ENCODE results near the gene NFIA.
"Not testable (repeated sequence)": the region's sequence is repeated elsewhere in the genome, so short reads cannot be mapped to it uniquely, and the experiment has no call there.

Gene NFIA

DNA sequence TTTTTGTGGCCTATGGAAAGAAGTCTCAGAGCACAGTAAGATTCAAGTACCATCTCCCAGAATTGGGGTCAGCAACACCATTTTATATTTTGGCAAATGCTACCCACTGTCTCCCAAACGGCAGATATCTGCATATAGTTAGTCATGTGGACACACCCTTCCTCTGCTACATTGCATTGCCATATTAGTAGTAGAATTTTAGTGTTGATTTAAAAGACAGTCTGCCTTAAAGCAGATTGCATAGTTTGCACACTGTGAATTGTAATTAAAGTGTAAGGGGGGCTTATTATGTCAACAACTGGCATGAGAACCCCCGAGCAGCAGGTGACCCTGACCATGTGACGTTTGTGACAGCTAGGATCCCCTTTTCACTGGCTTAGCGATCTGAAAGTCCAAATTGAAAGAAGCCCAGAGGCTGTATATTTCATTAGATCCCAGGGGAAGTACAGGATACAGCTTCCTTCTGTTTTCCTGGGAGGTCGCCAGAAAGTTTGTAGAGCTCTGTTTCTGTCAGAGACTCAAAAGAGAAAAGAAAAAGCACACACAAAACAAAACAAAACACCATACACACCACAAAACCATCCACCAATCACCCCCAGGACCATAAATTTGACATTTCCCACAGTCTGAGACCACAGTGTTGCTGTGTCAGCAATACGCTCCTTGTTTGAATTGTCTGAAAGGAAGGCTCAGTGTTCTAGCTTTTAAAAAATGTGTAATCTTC is 172.4 kb downstream of the NFIA start:
- no peak for DNase-seq

DNA sequence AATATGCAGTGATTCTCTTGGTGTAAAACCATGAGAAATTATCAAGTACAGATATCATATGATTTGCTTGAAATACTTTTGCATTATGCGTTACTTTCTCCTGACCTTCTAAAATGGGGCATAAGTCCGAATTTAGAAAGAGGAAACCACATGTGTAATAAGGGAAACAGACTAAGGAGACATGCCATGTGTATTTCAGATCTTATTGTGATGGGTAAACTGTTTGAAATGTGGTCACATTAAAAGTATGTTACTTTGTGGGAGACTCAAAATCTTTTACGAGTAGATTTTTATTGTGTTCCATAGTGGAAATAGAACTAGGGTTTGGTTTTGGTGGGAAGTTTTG is 173.0 kb downstream of the NFIA start:
- no peak for DNase-seq

DNA sequence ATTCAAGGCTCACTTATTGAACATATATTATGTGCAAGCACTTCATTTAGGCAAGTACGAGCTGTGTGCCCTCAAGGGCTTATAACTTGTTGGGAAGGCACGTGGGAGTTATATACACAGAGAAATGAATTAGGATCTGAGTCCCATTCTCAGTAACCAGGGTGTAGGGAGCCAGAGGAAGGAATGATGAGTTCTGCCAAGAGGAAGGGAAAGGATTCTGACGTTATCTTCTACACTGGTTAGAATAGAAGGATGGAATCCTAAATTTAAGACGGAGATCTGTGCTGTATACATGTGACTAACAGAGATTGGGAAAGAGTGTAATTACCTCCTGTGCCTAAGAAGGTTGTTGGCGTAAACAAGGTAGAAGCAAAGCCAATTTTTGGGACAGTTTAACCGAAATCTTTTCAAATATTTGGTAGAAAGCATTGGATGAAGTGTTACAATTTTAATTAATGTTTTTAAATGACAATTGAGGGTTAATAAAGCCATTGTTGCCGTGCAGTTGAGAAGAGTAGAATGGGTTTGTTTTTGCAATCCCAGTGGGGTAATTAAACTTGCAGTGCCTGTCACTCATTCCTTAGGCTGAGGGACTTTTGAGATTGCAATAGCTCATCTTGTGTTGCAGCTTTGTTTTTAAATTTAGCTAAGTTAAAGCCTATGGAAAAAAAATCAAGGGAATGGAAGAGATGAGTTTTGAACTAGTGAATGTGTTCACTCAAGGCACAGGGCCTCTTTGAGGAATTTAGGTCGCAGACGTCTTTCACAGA is 177.2 kb downstream of the NFIA start:
- no peak for DNase-seq

DNA sequence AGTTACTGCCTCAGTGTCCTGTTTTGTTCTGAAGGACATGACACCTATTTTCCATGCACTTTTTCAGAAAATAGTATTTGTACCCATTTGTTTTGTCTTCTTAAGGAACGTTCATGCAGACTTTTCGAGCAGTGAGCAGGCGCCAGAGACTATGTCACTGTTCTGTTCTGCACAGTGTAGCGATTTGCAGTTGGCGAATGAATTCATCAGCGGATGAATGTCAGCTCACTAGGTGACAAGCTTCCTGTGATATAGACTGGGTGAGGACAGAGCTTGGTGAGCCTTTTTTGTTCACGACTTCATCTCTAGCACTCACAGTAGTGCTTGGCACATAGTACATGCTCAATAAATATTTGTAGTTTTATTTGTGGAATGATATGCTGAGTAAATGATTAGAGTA is 177.8 kb downstream of the NFIA start:
- DNase-seq: no peak

DNA sequence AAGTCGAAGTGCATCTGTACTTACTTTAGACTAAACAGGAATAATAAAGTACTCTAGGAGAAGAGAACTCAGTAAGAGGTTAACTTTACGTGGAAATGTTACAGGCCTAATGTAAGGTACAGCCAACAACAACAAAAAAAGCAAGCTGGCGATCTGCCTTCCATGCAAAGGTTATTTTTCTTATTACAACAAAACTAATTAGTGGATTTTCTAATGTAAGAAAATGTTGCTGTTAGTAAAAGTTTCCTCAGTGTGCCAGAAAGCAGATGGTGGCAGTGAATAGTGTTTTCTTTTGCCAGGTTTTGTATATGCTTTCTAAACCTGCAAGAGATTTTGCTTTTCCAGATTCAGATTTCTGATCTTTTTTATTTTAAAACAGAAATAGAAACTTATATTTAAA is 179.2 kb downstream of the NFIA start:
- no peak for DNase-seq

DNA sequence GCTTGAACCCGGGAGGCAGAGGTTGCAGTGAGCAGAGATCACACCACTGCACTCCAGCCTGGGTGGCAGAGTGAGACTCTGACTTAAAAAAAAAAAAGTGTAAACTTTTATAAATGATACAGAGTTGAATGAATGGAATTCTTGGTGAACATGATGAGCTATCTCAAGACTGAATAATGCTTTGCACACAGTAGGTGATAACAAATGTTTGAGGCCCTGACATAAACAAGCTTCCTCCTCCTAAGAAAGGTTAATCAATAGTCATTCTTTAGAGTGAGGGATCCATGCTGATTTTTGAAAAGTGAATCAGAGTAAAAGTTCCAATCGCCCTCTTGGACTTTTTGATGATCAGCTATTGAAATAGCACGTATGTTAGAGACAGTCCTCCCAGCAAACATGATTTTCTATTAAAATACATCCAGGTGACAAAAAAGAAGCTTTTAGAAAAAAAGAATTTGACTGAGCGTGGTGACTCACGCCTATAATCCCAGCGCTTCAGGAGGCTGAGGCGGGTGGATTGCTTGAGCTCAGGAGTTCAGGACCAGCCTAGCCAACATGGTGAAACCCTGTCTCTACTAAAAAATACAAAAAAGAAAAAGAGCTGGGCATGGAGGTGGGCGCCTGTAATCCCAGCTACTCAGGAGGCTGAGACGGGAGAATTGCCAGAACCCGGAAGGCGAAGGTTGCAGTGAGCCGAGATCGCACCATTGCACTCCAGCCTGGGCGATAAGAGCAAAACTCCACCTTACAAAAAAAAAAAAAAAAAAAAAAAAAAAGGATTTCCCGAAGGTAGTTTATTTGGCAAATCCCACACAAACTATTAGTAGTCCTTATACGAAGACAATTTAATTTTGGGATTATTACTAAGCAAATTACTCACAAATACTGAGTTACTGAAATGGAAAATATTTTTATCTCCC is 181.8 kb downstream of the NFIA start:
- DNase-seq: no peak

DNA sequence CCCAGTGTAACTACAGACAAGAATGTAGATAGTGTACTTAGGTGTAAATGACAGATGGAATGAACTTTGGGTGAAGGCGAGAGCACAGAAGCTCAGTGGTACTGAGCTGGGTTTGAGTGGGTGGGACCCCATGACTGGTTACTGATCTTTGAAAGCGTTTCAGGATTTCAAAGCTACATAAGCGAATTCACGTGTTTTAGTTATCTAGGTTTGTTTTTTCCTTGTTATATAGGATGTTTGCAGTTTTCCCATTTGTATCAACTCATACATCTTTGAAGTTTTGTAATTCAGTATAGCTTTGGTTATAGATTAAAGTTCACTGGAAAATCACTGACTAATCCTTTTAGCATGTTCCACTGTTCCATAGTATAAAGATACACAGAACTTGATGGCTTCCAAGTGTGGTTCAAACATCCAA is 182.5 kb downstream of the NFIA start:
- no peak for DNase-seq

DNA sequence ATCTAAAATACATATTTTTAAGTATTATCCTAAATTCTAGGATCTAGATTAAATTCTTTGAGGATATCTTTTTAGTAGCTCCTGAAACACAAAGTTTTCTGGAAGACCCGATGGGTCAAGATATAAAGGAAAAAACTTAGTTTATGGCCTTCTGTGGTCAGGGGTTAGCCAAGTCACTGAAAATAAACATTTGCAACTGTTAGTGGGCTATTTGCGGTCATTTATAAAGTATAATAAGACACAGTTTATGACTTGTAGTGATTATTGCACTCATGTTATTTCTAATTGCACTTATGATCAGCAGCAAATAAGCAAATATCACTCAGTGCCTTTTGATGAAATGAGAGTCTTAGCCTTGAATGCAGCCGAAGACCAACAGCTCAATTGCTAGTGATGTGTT is 183.3 kb downstream of the NFIA start:
- DNase-seq: no peak

DNA sequence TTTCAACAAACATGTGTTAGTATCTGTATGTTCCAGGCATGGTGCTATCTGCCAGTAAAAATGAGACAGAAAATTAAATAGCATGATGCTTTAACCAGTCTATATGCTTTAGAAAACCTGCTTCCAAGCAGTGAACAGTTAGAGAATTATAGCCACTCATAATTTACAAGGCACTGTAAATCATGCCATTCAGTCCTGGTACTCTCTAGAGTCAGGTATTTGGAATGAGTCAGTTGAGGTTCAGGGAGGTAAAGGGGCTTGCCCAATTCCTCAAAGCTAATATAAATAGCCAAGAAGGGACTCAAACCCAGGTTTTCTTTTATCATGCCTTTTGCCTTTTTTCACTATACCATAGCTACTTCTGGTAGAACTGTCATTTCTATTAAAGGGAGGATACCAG is 184.4 kb downstream of the NFIA start:
- no peak for DNase-seq

DNA sequence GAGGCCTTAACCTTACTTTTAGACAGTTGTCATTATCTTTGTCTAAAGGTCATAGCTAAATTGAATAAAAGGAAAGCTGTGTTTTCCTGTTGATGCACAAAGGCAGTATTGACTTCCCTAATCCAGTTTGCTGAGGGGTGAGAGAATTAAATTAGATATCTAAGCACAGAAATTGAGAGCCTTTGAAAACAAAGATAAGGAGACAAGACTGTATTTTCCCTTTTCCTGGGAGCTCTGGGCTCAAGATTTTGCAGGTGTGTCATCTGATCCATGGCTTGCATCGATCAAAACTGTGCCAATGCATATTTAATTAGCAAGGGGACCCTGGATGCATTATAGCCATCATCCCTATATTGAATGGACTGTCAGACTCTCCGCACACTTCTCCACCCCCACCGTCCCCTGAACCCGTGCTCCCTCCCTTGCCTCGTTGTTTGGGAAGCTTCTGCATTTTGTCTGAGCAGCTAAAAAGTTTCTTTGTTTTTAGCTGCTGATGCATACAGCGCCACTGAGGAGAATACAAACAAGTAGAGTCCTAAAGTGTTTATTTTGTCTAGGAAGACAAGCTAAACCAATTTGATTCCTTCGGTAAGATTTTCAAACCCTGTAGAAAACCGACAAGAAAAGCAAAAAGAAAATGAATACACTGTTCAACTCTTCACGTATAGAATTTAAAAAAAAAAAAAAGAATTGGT is 186.3 kb downstream of the NFIA start:
- no peak for DNase-seq

DNA sequence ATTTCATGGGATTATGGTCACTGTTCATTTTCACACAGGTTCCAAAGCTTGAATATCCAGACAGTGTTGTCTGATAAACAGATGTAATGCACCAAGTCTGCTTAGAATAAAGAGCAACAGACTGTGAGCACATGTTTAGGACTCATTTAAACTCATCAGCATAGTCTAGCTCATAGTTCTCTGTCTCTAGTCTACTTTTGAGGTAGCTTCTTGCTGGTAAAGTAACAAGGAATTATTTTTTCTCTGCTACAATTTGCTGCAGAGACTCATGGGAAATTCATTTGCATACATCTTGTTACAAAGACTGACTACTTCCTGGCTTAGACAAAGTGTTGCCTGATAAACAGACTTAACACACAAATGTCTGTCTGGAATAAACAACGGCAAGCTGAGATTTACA is 187.2 kb downstream of the NFIA start:
- DNase-seq: no peak

DNA sequence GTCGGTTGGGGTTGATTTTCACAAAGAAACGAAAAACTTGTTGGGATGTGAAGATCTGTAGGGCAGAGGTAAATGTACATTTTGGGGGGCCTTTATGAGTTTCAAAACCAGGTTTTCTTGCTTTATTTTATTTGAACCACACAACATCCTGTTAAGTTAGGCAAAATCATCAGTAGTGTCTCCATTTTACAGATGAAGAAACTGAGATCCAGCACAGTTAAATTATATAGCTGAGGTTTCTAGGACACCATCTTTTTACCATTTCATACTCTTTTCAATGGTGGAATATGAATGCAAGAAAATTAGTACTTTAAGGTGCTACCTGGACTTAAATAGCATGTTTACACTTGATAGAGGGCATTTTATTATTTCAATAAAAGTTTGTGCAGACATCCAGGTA is 187.7 kb downstream of the NFIA start:
- no peak for DNase-seq

DNA sequence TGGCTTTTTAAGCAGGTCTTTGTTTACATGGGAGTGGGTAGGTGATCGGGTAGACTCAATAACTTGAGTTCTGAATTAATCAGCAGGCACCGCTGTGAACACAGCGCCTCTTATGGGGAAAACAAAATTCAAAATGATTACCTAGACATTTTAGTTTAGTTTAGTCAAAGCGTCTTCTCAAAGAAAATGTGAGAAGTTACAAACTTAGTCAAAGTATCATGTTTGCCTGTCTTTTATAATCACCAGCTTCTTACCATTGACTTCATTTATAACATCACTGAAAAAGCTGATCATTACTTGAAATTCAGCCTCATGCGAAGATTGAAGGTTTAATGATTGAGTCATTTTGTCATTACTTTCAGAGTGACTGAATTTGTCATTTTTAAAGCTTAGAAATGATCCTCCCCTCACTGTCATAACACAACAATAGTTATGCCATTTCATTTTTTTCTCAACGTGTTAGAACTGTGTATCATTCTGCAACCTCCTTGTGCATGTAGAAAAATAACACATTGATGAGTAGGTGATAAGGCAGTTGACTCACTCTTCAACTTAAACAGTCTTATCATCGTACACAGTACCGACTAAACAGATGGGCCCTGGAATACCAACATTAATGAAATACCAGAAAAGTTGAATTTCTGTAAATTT is 188.5 kb downstream of the NFIA start:
- DNase-seq: no peak

DNA sequence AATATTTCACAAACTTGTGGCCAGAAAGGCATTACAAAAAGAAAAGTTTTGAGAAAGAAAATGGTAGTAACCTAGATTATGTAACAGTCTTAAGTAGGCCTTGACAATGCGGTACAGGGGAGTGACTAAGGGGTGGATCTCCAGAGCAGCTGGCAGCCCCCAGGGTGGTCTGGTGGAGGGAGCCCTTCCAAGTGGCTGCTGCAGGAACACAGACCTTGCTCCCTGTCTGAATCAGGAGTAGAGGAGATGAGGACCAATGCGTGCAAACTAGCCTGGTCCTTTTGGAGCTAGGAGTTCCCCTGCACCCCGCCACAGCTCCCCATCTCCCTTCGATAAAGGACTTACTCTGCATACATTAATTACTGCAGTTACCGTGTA is 189.0 kb downstream of the NFIA start:
- no peak for DNase-seq

DNA sequence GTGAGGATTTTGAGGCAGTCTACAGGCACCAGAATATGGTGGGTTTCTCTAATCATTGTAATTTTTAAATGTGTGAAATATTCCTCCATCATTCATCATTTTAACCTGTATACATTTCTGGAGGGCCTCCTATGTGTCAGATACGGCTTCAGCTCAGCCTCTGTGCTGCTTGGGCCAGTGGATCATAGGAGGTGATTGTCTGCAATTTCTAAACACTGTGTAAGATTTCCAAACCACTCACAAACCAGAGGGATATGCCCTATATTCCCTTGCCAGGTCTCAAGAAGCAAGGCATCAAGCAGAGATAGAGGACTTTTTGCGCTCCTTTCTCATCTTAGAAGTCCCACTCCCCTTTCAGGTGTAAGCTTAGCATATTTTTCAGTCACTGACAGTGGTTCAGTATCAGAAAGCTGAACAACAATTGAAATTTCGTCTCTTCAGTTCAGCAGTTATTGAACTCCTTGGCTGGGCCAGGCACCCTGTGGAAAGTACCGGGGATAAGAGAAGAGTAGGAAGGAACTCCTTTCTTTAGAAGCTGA is 190.9 kb downstream of the NFIA start:
- no peak for DNase-seq

DNA sequence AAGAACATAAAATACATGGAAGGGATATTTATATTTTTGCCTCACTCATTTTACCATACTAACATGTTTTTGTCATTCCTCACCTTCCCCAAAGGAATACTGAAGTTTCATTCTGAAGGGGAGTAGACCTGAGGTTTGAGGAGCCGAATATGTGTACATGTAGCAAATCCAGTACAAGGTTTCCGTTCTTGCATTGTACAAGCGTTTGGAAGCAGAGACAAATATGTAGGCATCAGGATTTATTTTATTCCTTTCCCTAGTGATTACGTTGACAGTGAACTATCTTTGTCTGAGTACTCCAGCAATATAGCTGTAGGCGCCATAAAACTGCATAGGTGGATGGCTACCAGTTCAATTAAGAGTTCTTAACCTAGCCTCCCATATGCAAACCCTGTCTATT is 191.5 kb downstream of the NFIA start:
- DNase-seq: no peak

DNA sequence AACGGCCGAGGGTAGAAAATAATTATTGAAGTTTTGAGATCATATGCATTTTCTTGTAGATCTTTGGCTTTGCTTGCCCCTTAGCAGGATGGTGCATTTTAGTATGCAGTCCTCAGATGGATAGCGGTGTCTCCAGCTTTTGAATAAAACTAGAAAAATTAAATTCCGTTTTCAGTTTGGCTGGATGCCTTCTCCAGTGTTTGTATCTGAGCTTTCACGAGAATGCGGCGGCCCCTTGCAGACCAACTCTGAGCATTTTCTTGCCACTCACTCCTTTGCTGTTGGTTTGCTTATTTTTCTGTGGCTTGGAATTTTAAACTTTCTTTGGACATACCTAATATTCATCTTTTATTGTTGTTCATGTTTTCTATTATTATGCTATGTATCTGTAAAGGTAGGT is 192.6 kb downstream of the NFIA start:
- DNase-seq: no peak

DNA sequence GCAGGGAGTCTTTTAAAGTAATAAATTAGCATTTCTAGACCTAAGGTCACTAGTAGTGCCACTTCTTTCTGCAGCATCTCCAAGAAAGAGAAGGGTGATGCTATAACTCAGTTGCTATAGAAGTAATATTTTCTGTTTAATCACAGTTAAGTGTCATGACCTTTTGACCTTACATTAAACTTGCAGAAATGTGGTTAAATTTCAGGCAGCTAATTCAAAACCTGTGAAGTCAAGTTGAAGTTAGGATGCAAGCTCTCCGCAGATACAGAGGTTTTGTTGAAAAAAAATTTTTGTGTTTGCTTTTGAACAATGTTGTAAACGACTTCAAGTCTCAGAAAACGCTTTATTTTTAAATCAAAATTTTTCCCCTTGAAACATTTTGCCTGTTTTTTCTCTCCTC is 193.9 kb downstream of the NFIA start:
- DNase-seq: no peak

DNA sequence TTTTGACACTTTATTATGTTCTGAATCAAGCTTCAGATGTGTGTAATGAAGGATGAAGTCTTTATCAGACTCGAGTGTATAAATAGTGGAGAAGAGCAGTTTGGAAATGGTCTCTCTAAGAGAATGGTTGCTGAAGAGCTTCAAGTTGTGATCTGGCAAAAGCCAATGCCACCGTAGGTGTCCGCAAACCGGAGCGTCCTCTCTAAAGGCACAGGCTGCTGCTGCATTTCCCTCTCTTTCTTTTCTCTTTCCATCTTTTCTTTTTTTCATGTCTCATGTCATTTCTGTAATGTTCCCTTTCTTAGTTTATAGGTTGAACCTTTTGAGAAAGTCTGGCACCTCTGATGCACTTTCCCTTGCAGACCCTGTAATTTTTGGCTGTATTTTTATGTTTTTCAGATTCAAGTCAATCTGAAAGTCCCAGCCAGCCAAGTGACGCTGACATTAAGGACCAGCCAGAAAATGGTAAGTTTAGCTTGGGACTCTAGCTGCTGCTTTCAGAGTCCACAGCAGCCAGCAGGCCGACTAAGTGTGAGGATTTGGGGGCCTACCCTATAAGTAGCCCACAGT is 194.8 kb downstream of the NFIA start:
- no peak for DNase-seq

DNA sequence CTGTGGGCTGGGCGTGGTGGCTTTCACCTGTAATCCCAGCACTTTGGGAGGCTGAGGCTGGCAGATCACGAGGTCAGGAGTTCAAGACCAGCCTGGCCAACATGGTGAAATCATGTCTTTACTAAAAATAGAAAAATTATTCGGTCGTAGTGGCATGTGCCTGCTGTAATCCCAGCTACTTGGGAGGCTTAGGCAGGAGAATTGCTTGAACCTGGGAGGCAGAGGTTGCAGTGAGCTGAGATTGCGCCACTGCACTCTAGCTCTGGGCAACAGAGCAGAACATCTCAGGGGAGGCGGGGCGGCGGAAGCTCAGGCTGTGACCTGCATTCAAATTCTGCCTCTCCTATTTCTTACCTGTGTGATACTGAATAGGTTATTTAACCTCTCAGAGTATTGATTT is 196.1 kb downstream of the NFIA start:
- not testable (repeated sequence) for DNase-seq

DNA sequence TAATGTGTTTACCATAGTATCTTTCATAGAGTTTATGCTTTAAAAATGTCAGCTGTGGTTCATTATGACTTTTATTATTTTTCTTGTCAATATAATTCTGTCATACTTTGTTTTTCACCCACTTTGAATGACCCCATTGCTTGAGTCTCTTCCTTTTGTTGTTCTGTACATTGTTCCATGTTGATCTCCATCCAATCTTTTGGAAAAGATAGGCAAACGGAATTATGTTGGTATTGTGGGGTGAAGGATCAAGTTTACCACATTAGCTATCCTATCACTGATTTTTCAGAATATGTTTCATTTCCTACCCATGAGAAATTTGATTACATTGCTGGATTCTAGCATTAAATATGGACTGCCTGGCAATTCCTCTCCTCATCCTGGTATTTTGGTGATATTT is 196.6 kb downstream of the NFIA start:
- DNase-seq: no peak

DNA sequence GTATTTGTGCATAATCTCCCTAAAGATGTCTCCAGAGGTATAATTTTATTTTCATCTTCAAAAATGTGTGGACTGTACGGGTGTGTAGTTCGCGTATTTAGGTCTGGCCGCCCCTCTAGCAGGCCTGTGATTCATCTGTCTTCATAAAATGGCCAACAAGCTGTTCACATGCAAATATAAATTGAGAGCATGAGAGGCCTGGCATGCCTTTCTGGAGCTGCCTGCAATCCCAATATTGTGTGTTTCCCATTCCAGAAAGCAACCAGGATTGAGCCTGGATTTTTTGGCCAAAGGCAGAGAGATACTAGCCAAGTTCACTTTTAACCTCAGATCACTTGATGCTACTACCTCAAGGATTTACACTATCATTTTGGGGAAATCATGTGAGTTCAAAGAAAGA is 197.2 kb downstream of the NFIA start:
- no peak for DNase-seq

Data from activated CD4-positive, alpha-beta T cell treated with anti-CD3 and anti-CD28 coated beads, Interleukin-2, amount 50 U/mL, for 1 hour (primary cell).